Fibroblast of skin of right quadriceps (primary cell): ENCODE results near the gene NGEF.

Experiments used
- DNase-seq: peaks from one replicate; pipeline ENCODE4 v3.0.0-alpha.2; 2013

The NGEF gene

GRCh38 chr2:232960862-232961261 lies 52.2 kb downstream of the NGEF start:
- no peak for DNase-seq

DNA sequence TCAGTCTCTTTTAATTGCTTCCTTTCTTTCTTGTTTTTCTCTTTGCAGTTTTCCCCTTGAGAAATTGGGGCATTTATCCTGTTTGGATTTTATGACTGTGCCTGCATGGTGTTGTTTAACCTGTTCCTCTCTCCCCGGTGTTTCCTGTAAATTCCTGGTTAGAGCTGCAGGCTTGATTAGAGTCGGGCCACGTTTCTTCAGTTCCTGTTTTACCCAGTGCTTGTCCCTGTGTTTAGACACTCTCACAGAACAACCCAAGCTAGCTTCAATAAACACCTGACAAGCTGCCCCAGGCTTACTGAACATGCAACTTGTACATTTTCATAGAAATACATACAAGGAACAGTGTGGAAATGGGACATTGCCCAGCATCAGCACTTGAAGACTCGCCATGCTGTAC lies 53.9 kb downstream of the NGEF start:
- no peak for DNase-seq

DNA sequence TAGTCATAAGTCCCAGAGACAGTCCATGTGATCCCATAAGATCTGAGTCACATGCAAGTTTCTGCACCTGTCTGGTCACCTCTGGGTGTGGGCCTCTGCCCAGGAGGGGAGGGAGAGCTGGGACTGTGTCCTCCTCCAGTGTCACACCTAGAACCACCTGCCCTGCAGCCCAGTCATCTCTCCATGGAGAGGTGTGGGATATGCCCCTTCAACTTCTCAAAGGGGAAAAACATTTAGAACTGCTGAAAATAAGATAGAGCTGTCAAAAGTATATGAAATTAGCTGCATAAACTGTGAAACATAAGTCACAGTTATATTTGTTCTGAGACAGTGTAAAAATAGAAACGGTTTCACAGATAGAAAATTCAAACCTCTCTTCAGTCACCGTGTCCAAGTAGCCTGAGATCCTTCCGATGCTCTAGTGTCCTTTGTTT lies 55.4 kb downstream of the NGEF start:
- DNase-seq, result no peak

DNA sequence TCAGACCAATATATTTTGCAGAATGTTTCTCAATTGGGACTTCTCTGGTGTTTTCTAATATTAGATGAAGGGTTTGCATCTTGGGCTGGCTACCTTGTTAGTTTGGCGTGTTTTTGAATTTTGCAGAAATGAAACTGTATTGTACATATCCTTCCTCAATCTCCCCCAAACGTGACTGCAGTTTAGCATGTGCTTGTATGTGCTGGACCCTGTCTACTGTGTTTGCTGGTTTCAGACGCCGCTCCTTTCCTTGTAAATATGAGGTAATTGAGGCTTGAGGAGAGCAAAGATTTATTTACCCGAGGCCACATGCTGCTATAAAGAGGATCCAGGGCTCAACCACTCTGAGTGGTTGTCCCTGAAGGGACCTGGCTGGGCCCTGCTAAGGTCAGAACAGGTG lies 57.2 kb downstream of the NGEF start:
- DNase-seq, result no peak

DNA sequence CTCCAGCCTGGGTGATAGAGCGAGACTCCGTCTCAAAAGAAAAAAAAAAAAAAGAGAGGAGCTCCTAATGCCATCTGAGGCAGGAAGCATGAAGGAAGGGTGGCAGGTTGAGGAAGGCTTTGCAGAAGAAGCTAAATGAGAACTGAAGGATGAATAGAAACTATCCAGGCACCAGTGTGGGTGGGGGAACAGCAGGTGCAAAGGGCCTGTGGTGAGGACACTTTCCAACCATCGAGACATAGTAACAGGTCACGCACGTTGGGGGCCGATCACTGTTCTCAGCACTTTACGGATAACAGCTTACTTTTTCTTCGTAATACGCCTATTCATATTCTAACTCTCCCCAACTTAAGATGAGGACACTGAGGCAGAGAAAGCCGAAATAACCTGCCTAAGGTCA lies 58.4 kb downstream of the NGEF start:
- no peak for DNase-seq

DNA sequence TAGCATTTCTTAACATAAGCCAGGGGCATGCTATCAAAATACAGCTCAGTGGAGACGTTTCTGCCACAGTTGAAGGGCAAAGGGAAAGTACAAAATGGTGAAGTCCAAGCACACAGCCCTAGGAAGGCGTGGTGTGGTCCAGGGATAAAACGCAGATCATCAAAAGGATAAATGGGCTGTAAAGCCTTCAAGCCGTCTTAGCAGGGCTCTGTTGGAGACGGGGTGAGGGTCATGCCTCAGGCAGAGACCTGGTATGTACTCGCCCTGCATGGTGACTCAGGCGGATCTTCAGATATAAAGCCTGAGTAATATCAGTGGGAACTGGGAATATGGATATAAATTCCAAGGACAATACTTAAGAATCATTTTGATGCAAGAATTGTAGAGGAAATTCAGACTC lies 61.2 kb downstream of the NGEF start:
- DNase-seq, result no peak

- no peak for DNase-seq
Measured at GRCh38 chr2:232951181-232951580, 61.9 kb downstream of the NGEF start.

DNA sequence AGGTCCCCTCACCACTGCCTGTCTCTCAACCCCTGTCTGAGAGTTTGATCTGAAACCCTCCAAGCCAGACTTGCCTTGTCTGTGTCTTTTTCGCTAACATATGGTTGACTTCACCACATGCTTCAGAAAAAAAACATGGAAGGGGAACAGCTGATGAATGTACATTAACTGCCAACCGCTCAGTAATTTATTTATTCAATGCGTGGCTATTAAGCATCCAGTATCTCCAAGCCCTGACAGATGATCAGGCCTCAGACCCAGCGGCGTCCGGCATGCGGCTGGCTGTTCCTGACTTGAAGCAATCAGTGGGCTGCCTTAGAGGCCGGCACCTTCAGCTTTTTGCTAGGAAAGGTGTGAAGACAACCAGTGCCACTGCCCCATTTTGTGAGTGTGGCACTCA lies 62.3 kb downstream of the NGEF start:
- DNase-seq, result no peak

DNA sequence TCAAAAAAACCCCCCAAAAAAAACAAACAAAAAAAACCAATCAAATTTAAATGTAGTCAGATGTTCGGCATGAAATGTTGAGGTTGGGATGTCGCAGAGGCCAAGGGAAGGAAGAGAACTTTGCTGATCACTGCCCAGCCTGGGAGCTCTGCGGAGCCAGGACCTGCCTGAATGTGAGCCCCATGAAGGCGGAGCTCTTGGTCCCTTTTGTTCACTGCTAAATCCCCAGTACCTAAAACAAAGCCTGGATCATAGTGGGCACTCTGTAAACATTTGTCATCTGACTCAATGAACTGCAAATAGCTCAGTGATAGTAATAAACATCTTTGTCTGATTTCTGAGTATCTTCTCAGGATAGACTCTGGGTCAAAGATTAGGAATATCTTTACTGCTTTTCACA lies 64.0 kb downstream of the NGEF start:
- no peak for DNase-seq

DNA sequence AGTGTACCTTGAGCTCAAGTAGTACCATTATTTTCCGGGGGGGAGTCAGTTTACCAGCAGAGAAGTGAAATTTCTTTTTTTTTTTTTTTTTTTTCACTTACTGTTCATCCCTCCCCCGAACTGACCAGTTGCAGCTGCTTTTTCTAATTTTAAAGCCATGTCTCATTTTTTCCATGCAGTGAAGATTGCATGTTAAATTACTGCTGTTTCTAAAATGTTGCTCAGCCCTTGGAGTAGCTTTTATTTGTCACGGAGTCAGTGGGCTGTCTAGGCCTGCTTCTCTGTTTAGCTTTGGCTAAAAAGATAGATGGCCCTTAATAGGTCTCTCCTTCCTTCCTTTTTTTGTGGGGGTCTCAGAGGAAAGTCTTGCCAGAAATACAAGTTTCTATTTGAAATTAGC lies 70.2 kb downstream of the NGEF start:
- no peak for DNase-seq

- no peak for DNase-seq
Measured at GRCh38 chr2:232941912-232942594, 71.0 kb downstream of the NGEF start.

DNA sequence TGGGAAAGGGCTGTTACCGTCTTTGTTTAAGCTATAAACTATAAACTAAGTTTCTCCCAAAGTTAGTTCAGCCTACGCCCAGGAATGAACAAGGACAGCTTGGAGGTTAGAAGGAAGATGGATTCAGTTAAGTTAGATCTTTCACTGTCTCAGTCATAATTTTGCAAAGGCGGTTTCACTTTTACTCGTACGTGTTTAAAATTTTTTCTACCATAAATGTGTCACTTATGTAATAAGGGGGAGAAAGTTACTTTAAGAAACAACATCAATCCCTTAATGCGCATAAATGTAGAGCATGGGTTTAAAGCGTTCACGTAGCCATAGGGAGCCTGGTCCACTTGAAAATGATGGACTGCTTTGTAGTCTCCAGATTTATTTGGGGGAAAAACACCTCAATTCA lies 71.7 kb downstream of the NGEF start:
- DNase-seq, result no peak

DNA sequence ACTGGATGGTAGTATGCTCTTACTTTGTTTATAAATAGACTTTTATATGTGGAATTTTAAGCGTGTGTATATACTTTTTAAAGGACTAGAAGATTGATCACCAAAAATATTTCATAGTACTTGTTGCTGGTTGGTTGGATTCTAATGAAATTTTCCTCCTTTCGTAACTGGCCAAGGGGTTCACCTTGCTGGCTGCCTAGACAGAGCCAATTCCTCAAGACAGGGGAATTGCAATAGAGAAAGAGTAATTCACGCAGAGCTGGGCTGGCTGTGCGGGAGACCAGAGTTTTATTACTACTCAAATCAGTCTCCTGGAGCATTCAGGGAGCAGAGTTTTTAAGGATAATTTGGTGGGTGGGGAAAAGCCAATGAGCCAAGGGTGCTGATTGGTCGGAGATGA lies 72.3 kb downstream of the NGEF start:
- no peak for DNase-seq

DNA sequence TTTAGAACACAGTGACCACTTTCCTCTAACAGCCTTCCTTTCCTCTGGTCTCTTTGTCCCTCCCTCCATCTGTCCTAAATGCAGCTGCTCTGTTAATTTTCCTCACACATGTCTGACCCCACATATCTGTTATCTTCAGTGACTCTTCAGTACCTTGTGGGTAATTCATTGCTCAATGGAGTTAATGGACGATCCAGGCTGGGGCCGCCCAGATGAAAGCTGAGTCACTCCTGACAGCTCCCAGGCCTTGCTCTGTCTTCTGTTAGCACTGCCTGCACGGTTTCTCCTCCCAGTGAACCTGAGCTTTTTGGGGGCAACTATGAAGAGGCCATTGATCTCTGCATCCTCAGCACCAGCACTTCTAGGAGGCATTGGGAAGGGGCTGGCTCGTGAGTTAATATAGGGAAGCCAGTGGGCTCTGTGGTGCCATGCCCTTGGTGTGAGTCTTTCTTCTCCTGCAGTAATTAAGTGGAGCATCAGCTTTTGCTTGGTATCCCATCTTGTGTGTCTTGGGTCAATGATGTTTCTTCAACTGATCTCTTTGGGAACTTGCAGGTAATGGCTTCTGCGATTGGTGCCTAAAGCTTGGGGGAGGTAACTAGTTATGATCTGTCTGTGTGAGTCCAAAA lies 75.7 kb downstream of the NGEF start:
- DNase-seq, result peak; percentile 13

DNA sequence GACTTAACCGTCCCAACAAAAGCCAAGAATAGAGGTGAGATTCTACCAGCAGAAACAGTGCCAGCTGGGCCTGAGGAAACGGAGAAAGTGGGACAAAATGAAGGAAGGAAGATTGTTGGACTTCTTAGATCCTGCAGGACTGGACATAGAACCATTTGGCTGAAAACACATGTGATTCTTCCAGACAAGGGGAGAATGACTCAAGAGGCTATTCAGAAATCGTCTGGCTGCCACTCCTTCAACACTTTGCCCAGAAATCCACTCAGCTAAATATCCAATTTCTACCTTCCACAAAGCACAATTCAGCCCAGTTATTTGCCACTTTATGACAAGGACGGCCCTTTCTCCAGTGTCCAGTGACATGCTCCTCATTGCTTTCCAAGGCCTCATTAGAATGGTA lies 81.4 kb downstream of the NGEF start:
- no peak for DNase-seq

DNA sequence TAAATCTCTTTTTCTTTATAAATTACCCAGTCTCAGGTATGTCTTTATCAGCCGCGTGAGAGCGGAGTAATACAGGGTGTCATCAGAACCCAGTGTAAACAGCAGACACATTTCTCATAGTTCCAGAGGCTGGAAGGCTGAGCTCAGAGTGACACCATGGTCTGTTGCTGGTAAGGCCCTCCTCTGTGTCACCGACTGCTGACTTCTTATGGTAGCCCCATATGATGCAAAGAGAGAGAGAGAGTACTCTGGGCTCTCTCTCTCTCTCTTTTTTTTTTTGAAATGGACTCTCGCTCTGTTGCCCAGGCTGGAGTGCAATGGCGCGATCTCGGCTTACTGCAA lies 83.0 kb downstream of the NGEF start:
- DNase-seq, result no peak

- DNase-seq, result no peak
Measured at GRCh38 chr2:232929303-232930058, 83.6 kb downstream of the NGEF start.

GRCh38 chr2:232928551-232929302 lies 84.3 kb downstream of the NGEF start:
- no peak for DNase-seq

GRCh38 chr2:232927793-232928550 lies 85.1 kb downstream of the NGEF start:
- no peak for DNase-seq

GRCh38 chr2:232927032-232927792 lies 85.8 kb downstream of the NGEF start:
- DNase-seq, result no peak

DNA sequence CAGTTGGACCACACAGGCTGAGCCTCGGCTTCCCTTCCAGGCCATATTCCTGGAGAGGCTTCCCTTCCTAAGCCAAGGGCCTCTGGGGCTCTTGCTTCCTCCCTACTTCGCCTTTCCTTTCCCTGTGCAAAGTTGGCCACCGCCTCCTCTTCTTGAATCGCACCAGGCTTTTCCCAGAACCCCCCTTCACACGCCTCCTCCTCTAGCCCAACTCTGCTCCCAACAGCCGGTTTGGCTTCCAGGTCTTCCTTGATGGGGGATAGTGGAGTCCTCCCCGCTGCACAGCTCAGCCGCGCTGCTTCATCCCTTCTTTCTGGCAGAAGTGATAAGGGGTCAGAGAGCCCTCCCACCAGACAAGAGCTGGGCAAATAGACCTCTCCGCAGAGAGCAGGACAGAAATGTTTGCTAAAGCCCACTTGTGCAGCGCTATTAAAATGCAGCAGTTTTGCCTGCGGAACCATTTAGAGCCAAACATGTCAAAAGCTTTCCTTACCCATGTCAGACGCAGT lies 86.6 kb downstream of the NGEF start:
- DNase-seq, result no peak

DNA sequence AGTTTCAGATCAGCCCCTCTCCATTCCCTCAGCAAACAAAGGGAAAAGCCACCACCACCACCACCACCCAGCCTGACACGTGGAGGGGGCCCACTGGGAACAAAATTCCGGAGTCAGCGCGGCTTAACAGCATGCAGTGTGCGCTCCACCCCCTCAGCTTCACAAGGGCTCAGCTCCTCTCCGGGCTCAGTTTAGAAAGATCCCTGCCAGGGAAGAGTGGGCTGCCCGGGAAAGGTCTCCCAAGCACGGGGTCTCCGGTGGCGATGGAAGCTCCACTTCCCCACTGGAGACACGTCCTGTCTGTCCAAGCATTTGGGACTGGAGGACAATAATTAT lies 87.3 kb downstream of the NGEF start:
- DNase-seq, result no peak
